Esophagus muscularis mucosa (tissue), 4 donors: ENCODE measurements around the gene GDE1.

Experiments
- CTCF ChIP-seq, 3 experiments: fragments of 200-600 bp in 2 of 3; fragments of 450-650 bp in 1 of 3; sonication (generic) in 2 of 3; IDR thresholded peaks; one replicate each; pipeline ENCODE4 v1.5.1; 2017 to 2019; ENCODE audit warnings: antibody characterized with exemption in 3 of 3, mild to moderate bottlenecking in 2 of 3, moderate library complexity in 1 of 3
- EP300 ChIP-seq: sonication (generic); formaldehyde crosslinking; IDR thresholded peaks from one replicate; pipeline ENCODE4 v1.6.1; 2017; ENCODE audit warnings: antibody characterized with exemption
- POLR2A ChIP-seq: fragments of 450-650 bp; IDR thresholded peaks from one replicate; pipeline ENCODE4 v1.6.1; 2017; ENCODE audit warnings: antibody characterized with exemption, moderate library complexity, mild to moderate bottlenecking, low read depth
- POLR2AphosphoS5 ChIP-seq, 2 donors: sonication (generic); formaldehyde crosslinking; IDR thresholded peaks; one replicate each; pipeline ENCODE4 v1.6.1; 2017; ENCODE audit warnings: antibody characterized with exemption in 2 of 2

- no peak for TF ChIP-seq CTCF (IDR thresholded peaks at IDR 0.05)
- TF ChIP-seq POLR2AphosphoS5 (IDR thresholded peaks at IDR 0.05): no peak
- TF ChIP-seq POLR2A: no peak
- TF ChIP-seq EP300: no peak
These were observed 18.5 kb upstream of the GDE1 start for GRCh38 chr16:19540241-19540970.
